Keratinocyte (primary cell): Measurements from ENCODE around the gene OR52A1. TPM values are rescaled to one million over a fixed set of nuclear protein-coding genes. Genes with fewer than 3 reads are reported as not detected.

Experiments used
- DNase-seq: peaks from one replicate; pipeline ENCODE4 v3.0.0-alpha.2; 2011; ENCODE audit warnings: low read depth, missing footprints, low spot score
- FAIRE-seq: peaks from 2 replicates; lab custom pipeline; 2011; peaks lifted over from hg19 to GRCh38; lab: Jason Lieb, UNC
- H2AFZ ChIP-seq: 2 replicates; pipeline ENCODE4 v1.6.0; 2012; ENCODE audit warnings: low read length, control low read depth, inconsistent platforms; ENCODE audit not compliant: control insufficient read depth
- H3K27ac ChIP-seq: 2 replicates; pipeline ENCODE4 v1.5.1; 2011; ENCODE audit warnings: low read length; ENCODE audit not compliant: control insufficient read depth, insufficient read depth
- H3K27me3 ChIP-seq: 3 replicates; pipeline ENCODE4 v1.6.0; 2011; ENCODE audit warnings: low read length; ENCODE audit not compliant: control insufficient read depth, insufficient read depth; ENCODE audit errors: extremely low read depth
- H3K36me3 ChIP-seq, 2 experiments: 2 replicates in 1 of 2; 3 replicates in 1 of 2; pipeline ENCODE4 v1.5.1; 2011; ENCODE audit warnings: low read length in 2 of 2, mild to moderate bottlenecking in 1 of 2; ENCODE audit not compliant: control insufficient read depth in 2 of 2, insufficient read depth in 2 of 2; ENCODE audit errors: extremely low read depth in 1 of 2
- H3K4me1 ChIP-seq: 3 replicates; pipeline ENCODE4 v1.5.1; 2011; ENCODE audit warnings: low read length; ENCODE audit not compliant: control insufficient read depth, insufficient read depth; ENCODE audit errors: extremely low read depth
- H3K4me2 ChIP-seq: 3 replicates; pipeline ENCODE4 v1.6.0; 2011; ENCODE audit warnings: low read depth, low read length; ENCODE audit not compliant: control insufficient read depth, insufficient read depth; ENCODE audit errors: extremely low read depth
- H3K4me3 ChIP-seq, 3 experiments: fragments of 200-600 bp in 1 of 3; sonication (generic) in 1 of 3; 2 replicates in 2 of 3; 3 replicates in 1 of 3; pipeline ENCODE4 v1.5.1; 2011 to 2016; ENCODE audit warnings: low read length in 3 of 3, mild to moderate bottlenecking in 3 of 3, control low read depth in 2 of 3, inconsistent platforms in 1 of 3, low read depth in 1 of 3, mixed read lengths in 1 of 3, mixed run types in 1 of 3, moderate library complexity in 1 of 3; ENCODE audit not compliant: control insufficient read depth in 2 of 3, insufficient read depth in 2 of 3; ENCODE audit errors: extremely low read depth in 1 of 3
- H3K79me2 ChIP-seq: 2 replicates; pipeline ENCODE4 v1.6.0; 2012; ENCODE audit warnings: low read length; ENCODE audit not compliant: control insufficient read depth, insufficient read depth
- H3K9ac ChIP-seq: 3 replicates; pipeline ENCODE4 v1.6.0; 2011; ENCODE audit warnings: low read length; ENCODE audit not compliant: control insufficient read depth, insufficient read depth; ENCODE audit errors: extremely low read depth
- H3K9me1 ChIP-seq: 3 replicates; pipeline ENCODE4 v1.6.0; 2011; ENCODE audit warnings: low read length; ENCODE audit not compliant: control insufficient read depth, insufficient read depth; ENCODE audit errors: extremely low read depth
- H3K9me3 ChIP-seq: 2 replicates; pipeline ENCODE4 v1.5.1; 2012; ENCODE audit warnings: low read depth, low read length; ENCODE audit not compliant: control insufficient read depth
- H4K20me1 ChIP-seq: 3 replicates; pipeline ENCODE4 v1.6.0; 2011; ENCODE audit warnings: low read length; ENCODE audit not compliant: control insufficient read depth, insufficient read depth; ENCODE audit errors: extremely low read depth
- EZH2 ChIP-seq: IDR thresholded peaks from one replicate; pipeline ENCODE4 v1.6.1; 2012; ENCODE audit warnings: inconsistent platforms, mild to moderate bottlenecking, low read length, moderate library complexity
- dilution Hi-C: fragments of 300-500 bp; cut with MboI; formaldehyde crosslinking; loops from one replicate; pipeline ENCODE4 v1.7.0; 2020; ENCODE audit warnings: low sequenced_read_pairs; ENCODE audit not compliant: extremely low pct_ligation_motif_present
- polyA plus RNA-seq, 5 experiments: library from polyadenylated mRNA; depleted of rRNA in 3 of 5; stranded (reverse) in 3 of 5; stranded (forward) in 1 of 5; unstranded in 1 of 5; fragments of >200 nt; gene quantifications; 1 replicate in 1 of 5; 2 replicates in 3 of 5; 3 replicates in 1 of 5; pipeline versions ENCODE4 v1.2.1 to v1.2.3, GENCODE V29; 2011 to 2012; ENCODE audit warnings: missing spikeins in 2 of 5, low read depth in 1 of 5, low replicate concordance in 1 of 5
- TF ChIP-seq, protein P1 (sequence below), 3 experiments: IDR thresholded peaks in 1 of 3; conservative IDR thresholded peaks in 1 of 3; optimal IDR thresholded peaks in 1 of 3; 2 replicates in 2 of 3; 3 replicates in 1 of 3; pipeline versions ENCODE3 to v1.5.1; 2011; ENCODE audit warnings: low read length in 3 of 3, mild to moderate bottlenecking in 3 of 3, moderate library complexity in 2 of 3, control low read depth in 1 of 3, inconsistent platforms in 1 of 3; ENCODE audit not compliant: insufficient read depth in 2 of 3; ENCODE audit errors: extremely low read depth in 1 of 3

The OR52A1 gene
- polyA plus RNA-seq, 1 donor (not counting 4 experiments of a cell fraction or from before 2014, with no cell fraction given) = not detected

GRCh38 chr11:5200582-5200981, 46.0 kb upstream of the OR52A1 start, which contains the start of gene OR51V1:
Gene OR51V1 (minus strand): TSS chr11:5200682. CDS start chr11:5200682, 0 bp downstream.
- Histone ChIP-seq H3K4me1 (no peaks in the 10 kb centered on the region), H3K9me1 (no peaks in the 10 kb centered on the region), H3K27ac (no peak within 1 kb of the TSS), H2AFZ (no peak within 1 kb of the TSS), H4K20me1 (no peaks in the 10 kb centered on the region), H3K4me2 (no peak within 1 kb of the TSS), H3K27me3 (no peaks in the 10 kb centered on the region), H3K36me3 (no peaks in the 10 kb centered on the region), H3K79me2 (no peaks in the 10 kb centered on the region), H3K4me3 (no peak within 1 kb of the TSS), H3K9ac (no peak within 1 kb of the TSS), H3K9me3 (no peaks in the 10 kb centered on the region)
- dilution Hi-C loops = no loop called here
- no peak for TF ChIP-seq EZH2
- TF ChIP-seq, protein P1, sequence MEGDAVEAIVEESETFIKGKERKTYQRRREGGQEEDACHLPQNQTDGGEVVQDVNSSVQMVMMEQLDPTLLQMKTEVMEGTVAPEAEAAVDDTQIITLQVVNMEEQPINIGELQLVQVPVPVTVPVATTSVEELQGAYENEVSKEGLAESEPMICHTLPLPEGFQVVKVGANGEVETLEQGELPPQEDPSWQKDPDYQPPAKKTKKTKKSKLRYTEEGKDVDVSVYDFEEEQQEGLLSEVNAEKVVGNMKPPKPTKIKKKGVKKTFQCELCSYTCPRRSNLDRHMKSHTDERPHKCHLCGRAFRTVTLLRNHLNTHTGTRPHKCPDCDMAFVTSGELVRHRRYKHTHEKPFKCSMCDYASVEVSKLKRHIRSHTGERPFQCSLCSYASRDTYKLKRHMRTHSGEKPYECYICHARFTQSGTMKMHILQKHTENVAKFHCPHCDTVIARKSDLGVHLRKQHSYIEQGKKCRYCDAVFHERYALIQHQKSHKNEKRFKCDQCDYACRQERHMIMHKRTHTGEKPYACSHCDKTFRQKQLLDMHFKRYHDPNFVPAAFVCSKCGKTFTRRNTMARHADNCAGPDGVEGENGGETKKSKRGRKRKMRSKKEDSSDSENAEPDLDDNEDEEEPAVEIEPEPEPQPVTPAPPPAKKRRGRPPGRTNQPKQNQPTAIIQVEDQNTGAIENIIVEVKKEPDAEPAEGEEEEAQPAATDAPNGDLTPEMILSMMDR (optimal IDR thresholded peaks at IDR 0.05 in 1 of 3, IDR thresholded peaks at IDR 0.05 in 1 of 3, conservative IDR thresholded peaks at IDR 0.05 in 1 of 3; ENCODE audit: extremely low read depth in 1 of 3, insufficient read depth in 2 of 3, low read length in 3 of 3) = no peak
- no peak for FAIRE-seq
- no peak for DNase-seq

- no peak overlapping the region for H3K9ac ChIP-seq
- no peaks in the 10 kb centered on the region for H3K4me1 ChIP-seq
- FAIRE-seq = no peak
- no peak for DNase-seq
- no peaks in the 10 kb centered on the region for H3K9me1 ChIP-seq
- dilution Hi-C loops = no loop called here
- H2AFZ ChIP-seq = no peak overlapping the region
- H3K4me2 ChIP-seq = no peak overlapping the region
- no peaks in the 10 kb centered on the region for H3K36me3 ChIP-seq
- no peak overlapping the region for H3K27ac ChIP-seq
- no peaks in the 10 kb centered on the region for H3K27me3 ChIP-seq
- H3K9me3 ChIP-seq = no peaks in the 10 kb centered on the region
- no peak overlapping the region for H3K4me3 ChIP-seq
- no peaks in the 10 kb centered on the region for H4K20me1 ChIP-seq
- TF ChIP-seq, protein P1 (optimal IDR thresholded peaks at IDR 0.05 in 1 of 3, IDR thresholded peaks at IDR 0.05 in 1 of 3, conservative IDR thresholded peaks at IDR 0.05 in 1 of 3; ENCODE audit: extremely low read depth in 1 of 3, insufficient read depth in 2 of 3, low read length in 3 of 3) = no peak
- no peak for TF ChIP-seq EZH2
- no peaks in the 10 kb centered on the region for H3K79me2 ChIP-seq
These were observed 43.7 kb upstream of the OR52A1 start for GRCh38 chr11:5198285-5198684.
